Bronchial epithelial cell (primary cell): Measurements from ENCODE around the gene NTM. TPM values are rescaled to one million over a fixed set of nuclear protein-coding genes. Genes with fewer than 3 reads are reported as not detected.
A peak's percentile ranks its signal among the peaks of the same experiment; 100 is the strongest.

Experiments used
- DNase-seq: peaks from one replicate; pipeline ENCODE4 v3.0.0-alpha.2; 2010; ENCODE audit warnings: low read depth
- FAIRE-seq: peaks from 2 replicates; lab custom pipeline; 2011; peaks lifted over from hg19 to GRCh38; lab: Jason Lieb, UNC
- H3K27me3 ChIP-seq: 2 replicates; pipeline ENCODE4 v1.5.1; 2011; ENCODE audit warnings: low read length; ENCODE audit not compliant: control insufficient read depth, insufficient read depth
- H3K36me3 ChIP-seq: 2 replicates; pipeline ENCODE4 v1.5.1; 2011; ENCODE audit warnings: low read length; ENCODE audit not compliant: control insufficient read depth, insufficient read depth
- H3K4me3 ChIP-seq: 2 replicates; pipeline ENCODE4 v1.5.1; 2011; ENCODE audit warnings: mild to moderate bottlenecking, low read depth, low read length, control low read depth
- total RNA-seq: library from RNA; depleted of rRNA; stranded (reverse); fragments of >200 nt; gene quantifications from 2 replicates; pipeline ENCODE4 v1.2.1, GENCODE V29; 2014
- TF ChIP-seq, protein P1 (sequence below): IDR thresholded peaks from 2 replicates; pipeline ENCODE4 v1.5.1; 2011; ENCODE audit warnings: mild to moderate bottlenecking, moderate library complexity, low read length, control low read depth, inconsistent platforms; ENCODE audit not compliant: insufficient read depth, severe bottlenecking

Gene NTM
- total RNA-seq, 1 donor from 2014 or later, result 4.2 TPM

- FAIRE-seq (no peak), DNase-seq (no peak)
- Histone ChIP-seq H3K27me3 (no peaks in the 10 kb centered on the region), H3K4me3 (no peak overlapping the region), H3K36me3 (no peaks in the 10 kb centered on the region)
- TF ChIP-seq, protein P1, sequence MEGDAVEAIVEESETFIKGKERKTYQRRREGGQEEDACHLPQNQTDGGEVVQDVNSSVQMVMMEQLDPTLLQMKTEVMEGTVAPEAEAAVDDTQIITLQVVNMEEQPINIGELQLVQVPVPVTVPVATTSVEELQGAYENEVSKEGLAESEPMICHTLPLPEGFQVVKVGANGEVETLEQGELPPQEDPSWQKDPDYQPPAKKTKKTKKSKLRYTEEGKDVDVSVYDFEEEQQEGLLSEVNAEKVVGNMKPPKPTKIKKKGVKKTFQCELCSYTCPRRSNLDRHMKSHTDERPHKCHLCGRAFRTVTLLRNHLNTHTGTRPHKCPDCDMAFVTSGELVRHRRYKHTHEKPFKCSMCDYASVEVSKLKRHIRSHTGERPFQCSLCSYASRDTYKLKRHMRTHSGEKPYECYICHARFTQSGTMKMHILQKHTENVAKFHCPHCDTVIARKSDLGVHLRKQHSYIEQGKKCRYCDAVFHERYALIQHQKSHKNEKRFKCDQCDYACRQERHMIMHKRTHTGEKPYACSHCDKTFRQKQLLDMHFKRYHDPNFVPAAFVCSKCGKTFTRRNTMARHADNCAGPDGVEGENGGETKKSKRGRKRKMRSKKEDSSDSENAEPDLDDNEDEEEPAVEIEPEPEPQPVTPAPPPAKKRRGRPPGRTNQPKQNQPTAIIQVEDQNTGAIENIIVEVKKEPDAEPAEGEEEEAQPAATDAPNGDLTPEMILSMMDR, result no peak
These were observed 507.0 kb downstream of the NTM start for GRCh38 chr11:131877246-131877942.

DNA sequence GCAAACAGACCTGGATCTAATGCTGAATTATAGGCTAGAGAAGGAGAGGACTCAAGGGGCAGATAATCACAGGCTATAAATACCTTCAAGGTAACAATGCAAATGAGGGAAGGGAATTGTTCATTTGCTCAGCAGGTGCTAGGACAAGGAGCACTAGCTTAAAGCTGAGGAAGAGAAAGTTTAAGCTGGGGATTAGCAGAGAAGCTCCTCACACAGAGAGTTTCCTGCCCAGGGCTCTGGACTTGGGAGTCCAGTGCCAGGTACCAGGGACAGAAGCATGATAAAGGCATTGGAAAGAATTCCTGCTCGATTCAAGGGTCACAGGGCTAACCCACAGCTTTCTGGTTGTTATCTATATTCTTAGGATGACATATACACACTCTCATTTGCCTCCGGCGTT is 509.9 kb downstream of the NTM start:
- no peaks in the 10 kb centered on the region for H3K36me3 ChIP-seq
- FAIRE-seq (no peak), DNase-seq (no peak)
- TF ChIP-seq, protein P1, result no peak
- no peaks in the 10 kb centered on the region for H3K27me3 ChIP-seq
- H3K4me3 ChIP-seq, result no peak overlapping the region

GRCh38 chr11:131880976-131881375 is 510.6 kb downstream of the NTM start:
- H3K27me3 ChIP-seq, result no peaks in the 10 kb centered on the region
- DNase-seq (no peak), FAIRE-seq (peak; percentile 13)
- no peaks in the 10 kb centered on the region for H3K36me3 ChIP-seq
- H3K4me3 ChIP-seq, result no peak overlapping the region
- TF ChIP-seq, protein P1, result no peak

GRCh38 chr11:131883332-131883731 is 512.9 kb downstream of the NTM start:
- H3K27me3 ChIP-seq, result no peaks in the 10 kb centered on the region
- FAIRE-seq (no peak), DNase-seq (no peak)
- H3K4me3 ChIP-seq, result no peak overlapping the region
- TF ChIP-seq, protein P1, result no peak
- no peaks in the 10 kb centered on the region for H3K36me3 ChIP-seq

GRCh38 chr11:131884461-131885073 is 514.2 kb downstream of the NTM start:
- TF ChIP-seq, protein P1, result no peak
- FAIRE-seq (peak; percentile 40), DNase-seq (no peak)
- Histone ChIP-seq H3K36me3 (no peaks in the 10 kb centered on the region), H3K4me3 (no peak overlapping the region), H3K27me3 (no peaks in the 10 kb centered on the region)
